ENCODE results near the gene SUSD4.

The SUSD4 gene

DNA sequence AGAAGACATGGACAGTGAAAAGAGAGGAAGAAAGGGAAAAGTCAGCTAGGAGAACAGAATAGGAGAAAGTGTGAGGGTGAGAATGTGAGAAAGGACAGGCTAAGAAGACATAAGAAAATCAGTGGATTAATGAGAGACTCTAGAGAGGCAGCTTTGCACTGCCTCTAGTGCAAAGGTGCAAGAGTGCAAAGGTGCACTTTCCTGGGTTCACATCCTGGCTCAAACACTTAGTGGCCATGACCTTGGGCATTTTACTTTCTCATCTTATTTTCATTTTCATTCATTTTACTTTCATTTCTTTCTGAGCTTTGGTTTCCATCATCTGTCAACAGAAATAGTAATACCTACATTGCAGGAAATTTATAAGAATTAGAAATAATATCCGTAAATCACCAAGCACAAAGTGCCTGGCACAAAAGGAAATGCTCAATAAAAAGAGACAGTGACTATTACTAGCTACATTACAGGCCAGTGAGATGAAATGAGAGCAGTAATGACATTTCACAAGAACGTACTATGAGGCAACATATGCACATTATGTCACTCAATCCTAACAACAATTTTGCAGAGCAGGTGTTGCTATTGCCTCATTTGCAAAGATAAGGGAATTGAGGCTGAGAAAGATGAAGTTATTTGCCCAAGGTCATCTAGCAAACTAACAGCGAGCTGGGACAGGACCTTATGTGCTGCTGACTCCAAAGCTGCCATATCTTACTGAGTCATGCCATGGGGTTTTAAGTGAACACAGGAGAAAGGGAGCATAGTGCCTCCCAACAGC is 113.9 kb downstream of the SUSD4 start:
- DNase-seq (ENCODE audit: low read depth): no peak

DNA sequence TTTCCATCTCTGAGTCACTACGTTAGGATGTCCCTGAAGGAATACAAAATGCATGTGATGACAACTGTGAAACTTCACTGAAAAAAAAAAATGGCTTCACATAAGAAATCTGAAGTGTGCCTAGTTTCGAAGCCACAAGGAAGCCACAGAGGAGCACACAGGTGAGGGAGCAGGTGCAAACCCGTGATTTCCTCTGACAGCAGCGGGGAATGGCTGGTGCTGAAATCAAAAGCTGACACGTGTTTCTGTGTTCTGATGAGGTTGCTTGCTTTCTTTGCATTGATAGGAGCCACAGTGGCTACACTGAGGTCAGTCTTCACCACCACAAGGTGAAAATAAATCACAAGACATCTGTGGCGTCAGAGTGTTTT is 115.2 kb downstream of the SUSD4 start:
- no peak for DNase-seq (ENCODE audit: low read depth)

DNA sequence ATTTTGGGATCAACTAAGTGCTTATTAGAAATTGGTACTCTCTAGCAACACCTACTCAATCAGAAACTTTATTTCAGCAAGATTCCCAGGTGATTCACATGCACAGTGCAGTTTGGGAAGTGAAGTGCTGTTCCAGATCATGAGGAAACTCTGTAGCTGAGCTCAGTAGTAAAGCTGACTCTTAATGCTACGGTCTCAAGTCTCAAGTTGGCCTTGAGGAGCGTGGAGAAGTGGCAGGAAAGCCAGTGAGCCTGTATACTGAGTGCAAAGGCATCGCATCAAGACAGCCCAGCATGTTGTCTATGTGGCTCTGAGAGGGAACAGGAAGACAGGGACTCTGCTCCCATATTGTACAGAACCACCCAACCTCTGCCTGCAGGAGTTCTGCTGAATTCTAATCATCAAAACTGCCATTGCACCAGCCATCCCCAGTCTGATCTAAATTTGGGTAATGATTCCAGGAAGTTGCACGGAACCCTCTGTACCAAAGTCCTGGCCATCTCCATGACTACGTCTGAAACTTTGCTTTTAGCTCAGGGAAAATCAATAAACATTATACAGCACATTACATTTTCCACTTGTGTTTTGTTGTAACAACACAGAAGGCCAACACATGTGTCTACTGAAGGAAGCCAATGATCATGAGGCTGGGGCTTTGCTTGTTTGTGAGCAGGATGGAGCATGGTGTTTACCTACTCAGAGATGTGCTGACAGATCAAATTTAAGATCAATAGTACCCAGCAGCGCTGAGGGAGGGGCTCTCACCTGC is 115.8 kb downstream of the SUSD4 start:
- DNase-seq (ENCODE audit: low read depth): no peak

DNA sequence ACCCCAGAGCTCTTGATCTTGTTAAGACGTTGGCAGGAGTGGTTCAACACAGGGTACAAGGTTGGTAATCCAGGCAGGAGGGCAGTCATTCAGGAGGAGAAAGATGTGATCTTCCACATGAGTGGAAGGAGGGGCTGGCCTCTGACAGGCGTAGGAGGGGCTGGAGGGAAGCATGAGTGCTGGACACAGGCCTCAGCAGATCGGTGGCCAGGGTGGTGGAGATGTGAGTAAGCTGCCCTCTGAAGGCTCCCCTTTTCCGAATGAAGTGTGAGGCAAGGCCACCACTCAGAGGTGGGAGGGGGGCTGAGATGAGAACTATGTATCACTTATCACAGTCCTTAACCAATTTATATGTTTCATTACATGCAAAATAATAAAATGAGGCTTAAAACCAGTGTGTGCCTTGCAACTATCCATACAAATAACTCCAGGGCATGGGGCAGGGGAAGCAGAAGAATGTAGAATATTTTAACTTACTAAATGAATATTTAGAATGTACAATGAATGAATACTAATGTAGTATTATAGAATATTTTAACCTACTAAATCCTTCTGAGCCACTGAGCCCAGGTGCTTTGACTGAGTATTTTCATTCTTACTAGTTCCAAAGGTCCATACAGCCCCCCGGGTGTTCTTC is 117.4 kb downstream of the SUSD4 start:
- no peak for DNase-seq (ENCODE audit: low read depth)

DNA sequence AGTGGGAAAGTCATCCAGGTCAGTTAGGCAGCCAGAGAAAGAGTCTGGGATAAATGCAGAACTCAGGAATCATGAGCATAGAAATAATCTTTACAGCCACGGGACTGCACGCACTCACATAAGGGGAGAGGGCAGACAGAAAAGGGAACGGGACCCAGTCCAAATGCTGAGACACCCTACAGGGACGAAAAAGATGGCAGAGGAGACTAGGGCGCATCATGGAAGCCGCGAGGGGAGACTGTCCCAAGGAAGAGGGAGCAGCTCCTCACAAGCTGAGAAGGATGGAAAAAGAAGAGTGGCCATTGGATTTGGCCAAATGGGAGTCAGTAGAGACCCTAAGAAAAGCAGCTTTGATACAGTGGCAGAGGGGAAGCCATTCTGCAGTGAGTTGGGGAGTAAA is 118.0 kb downstream of the SUSD4 start:
- no peak for DNase-seq (ENCODE audit: low read depth)

DNA sequence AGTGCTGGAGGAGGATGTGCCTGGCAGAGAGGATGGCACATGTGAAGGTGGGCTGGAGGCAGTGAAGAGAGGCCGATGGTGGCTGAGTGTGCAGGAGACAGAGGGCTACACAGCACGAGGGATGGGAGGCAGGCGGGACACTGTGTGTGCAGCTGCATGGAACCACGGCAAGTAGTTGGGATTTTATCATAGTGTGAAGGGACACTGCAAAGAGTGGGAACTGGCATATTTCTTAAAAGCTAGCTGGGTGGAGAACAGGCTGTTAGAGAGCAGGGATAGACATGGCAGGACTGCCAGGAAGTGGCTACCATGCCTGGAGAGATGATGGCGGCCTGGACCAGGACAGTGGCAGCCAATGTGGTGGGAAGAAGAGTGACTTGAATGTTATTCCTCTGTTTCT is 118.6 kb downstream of the SUSD4 start:
- no peak for DNase-seq (ENCODE audit: low read depth)

DNA sequence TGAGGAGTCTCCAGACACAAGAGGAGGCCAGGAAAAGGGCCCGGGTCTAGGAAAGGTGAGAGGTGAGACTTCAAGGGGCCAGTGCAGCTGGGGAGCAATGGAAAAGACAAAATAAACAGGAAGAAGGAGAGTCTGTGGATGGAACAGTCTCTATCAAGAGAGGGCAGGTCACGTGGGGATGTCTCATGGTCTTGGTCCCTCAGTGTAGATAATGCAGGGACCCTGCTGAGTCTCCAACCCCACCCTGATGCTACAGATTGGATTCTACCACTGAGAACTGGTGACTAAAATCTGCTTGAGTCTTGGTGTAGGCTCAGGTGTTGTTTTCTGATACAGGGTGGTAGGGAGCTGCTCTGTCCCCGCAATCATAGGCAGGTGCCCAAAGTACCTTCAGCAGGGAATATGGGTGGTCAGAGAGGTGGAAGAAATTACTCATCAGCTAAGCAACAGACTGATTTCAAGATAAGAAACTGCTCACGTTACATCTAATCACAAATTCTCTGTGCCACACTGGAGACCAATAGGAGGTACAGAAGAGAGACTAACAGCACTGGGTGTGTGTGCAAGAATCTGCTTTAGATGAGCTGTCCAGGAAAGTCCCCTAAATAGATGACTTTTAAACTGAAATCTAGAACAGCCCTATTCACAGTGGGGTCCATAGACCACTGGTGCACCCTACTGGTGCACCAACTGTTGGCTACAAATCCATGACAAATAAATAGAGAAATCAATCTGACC is 119.4 kb downstream of the SUSD4 start:
- no peak for DNase-seq (ENCODE audit: low read depth)

DNA sequence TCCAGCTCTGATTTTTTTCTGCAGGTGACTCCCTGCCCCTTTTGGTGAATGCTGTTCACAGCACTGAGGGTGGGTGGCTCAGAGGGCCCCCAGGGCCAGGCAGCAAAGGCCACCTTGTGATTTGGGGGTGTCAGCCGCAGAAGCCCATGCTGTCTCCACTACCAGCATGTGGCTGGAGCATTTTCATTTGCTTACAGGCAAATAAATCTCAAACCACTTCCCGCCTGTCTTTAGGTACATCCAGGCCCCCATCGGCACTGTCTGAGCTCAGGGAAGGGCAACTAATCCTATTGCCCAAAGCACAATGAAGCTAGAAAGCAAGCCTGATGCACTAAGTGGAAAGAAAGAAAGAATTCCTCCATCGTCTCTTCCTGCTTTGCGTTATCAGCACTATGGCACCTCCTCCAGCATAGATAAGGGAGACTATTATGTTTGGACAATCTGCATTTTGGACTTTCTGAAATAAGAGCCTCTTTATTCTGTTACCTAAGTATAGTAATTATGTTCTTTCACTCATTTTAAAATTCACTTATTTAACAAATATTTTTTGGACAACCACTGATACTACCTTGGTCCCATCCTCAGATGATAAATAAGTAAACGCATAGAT is 120.4 kb downstream of the SUSD4 start:
- DNase-seq (ENCODE audit: low read depth): no peak

DNA sequence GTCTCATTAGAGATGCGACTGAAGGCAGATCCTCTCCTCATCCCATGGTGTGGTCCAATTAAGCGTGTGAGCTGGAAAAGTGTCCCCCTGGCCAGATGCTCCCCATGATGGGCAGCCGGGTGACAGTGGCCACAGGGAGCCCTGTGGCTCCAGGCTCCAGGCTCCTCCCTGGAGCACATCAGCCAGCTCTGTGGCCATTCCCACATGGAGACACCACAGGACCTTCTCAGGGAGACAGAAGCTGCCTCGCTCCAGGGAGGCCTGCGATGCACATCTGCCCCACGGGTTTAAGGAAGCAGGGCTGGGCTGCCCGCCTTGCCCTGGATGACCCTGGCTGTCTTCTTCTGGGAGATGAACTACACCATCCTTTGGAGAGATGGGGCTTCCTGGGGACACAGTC is 121.0 kb downstream of the SUSD4 start:
- no peak for DNase-seq (ENCODE audit: low read depth)

DNA sequence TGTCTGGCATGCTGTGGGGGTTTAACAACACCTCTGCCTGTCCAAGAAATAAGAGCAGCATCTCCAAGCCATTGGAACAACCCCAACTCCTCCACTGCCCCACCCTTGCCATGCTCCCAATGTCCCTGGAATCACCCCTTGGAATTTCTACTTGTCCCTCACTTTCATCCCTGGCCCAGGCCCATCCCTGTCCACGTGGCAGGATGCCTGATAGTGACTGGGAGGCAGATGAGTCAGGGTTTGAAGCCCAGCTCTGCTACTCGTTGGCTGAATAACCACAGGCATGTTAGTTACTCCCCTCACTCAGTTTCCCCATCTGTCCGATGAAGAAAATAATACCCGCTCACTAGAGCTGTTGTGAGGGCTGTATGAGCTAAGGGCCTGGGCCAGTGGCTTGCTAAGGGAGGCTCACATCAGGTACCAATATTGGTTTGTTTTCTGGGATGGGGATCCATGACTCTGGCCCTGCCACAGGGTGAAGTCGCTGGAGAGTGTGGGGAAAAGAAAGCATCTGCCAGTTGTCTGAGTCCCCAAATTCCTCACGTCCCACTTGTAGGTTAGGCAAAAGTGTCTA is 121.5 kb downstream of the SUSD4 start:
- DNase-seq (ENCODE audit: low read depth): no peak

DNA sequence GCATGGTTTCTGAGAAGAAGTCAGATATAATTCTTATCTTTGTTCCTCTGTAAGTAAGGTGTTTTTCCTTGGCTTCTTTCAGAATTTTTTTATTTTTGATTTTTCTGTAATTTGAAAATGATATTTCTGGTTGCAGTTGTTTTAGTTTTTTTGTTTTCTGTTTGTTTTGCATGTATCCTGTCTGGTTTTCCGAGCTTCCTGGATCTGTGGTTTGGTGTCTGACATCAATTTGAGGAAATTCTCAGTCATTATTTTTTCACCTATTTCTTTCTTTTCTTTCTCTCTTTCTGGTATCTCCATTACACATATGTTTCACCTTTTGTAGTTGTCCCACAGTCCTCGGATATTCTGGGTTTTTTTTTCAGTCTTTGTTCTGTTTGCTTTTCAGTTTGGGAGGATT is 123.9 kb downstream of the SUSD4 start:
- no peak for DNase-seq (ENCODE audit: low read depth)

DNA sequence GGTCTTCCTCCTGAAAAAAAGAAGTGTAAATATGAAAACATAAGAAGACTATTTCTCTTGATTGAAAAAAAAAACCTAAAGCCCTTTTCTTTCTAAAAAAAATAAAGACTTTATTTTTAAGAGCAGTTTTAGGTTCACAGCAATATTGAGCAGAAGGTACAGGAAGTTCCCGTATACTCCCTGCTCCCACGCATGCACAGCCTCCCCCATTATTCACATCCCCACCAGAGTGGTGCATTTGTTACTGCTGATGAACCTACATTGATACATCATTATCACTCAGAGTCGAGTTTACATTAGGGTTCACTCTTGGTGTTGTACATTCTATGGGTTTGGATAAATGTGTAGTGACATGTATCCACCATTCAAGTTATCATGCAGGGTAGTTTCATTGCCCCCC is 128.9 kb downstream of the SUSD4 start:
- no peak for DNase-seq (ENCODE audit: low read depth)

DNA sequence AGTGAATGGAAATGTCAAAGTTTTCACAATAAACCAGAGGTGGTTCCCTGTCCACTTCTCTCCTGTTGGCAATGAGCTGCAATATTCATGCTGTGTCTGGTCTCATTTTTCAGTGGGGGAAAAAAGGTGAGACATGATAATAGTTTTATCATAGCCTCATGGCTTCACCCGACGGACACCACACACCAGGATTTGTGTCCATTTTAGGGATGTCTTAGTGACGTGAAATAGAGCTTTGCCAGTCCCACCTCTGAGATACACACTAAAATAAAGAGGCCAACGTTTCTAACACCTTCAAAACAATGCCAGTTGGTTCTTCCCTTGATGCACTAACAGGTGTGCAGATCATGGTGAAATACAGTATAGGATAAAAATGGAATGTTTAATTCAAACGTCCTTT is 129.4 kb downstream of the SUSD4 start:
- DNase-seq (ENCODE audit: low read depth): no peak

DNA sequence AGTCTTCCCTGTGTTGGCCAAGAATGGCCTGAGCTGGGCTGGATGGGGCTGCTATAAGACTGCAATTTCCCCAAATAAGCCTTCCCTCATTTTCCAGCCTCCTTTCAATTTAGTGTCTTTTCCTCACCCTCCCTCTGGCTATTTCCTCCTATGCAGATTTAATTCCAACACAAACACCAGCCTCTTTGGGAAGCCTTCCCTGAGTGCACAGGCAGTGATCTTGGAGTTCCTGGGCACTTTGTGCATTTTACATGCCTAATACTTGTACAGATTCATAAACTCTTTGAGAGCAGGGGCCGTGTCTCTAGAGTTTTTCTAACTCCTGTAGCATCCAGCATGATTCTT is 129.8 kb downstream of the SUSD4 start:
- DNase-seq (ENCODE audit: low read depth): no peak

DNA sequence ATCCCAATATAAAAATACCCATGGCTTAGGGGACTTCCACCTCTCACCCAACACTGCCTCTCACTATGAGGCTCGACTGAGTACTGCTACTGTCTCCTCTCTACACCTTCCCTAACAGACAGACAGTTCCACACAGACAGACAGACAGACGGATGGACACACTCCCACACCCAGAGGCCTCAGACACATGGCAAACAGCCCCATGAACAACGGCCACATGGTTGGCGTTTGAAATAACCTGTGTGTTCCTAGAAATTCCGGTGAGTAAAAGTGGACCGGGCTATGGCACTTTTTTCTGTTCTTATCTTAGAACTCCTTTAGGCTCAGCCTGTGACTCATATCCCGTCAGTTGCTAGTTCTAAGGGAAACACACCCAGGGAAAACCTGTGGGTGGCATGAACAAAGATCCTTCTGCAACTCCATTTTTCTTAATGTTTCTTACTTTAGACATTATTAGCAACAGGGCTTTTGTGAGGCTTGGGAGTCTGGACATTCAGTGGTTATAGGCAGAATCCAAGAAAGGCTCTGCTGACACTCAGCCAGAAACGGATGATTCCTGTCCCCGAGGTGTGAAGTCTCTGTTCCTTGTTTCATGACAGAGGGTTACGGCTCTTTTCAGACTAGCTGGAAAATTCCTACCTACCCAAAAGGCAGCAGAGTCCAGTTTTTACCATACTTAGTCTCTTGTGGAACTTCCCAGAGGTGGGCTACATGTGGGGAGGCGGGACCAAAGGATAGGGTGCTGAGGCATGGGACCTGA is 130.4 kb downstream of the SUSD4 start:
- peak; percentile 70 for DNase-seq (ENCODE audit: low read depth)

DNA sequence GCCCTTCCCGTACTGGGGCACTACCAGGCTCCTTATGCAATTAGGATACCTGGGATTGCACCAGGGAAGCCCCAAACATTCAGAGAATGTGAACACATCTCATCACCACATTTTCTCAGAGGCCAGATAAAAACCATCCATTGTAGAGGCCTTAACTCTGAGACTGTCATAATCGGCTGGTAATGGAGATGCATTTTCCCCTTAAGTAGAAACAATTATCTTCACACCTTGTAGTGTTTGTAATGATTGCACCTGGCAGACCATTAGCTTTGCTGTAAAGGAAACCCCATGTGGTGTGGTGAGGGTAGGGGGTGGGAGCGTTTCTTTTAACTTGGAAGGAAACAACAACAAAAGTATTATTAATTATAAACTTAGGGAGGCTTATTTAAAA is 131.0 kb downstream of the SUSD4 start:
- DNase-seq (ENCODE audit: low read depth): no peak

DNA sequence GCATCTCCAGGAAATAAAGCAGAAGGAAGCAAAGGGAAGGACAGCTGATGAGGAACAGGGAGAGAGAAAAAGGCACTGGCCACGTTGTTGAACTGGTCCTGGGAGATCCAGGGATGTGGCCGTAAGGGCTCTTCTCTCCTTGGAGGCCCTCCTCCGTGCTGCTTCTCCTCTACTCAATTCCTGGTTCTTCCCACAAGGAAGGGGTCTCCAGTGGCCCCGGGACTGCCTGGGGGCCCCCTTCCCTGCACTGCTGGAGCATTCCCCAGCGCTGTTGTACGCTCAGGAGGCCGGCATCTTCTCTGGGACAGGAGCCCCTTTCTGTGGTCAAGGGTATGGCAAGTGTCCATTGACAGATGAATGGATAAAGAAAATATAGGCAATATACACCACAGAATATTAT is 132.4 kb downstream of the SUSD4 start:
- no peak for DNase-seq (ENCODE audit: low read depth)

DNA sequence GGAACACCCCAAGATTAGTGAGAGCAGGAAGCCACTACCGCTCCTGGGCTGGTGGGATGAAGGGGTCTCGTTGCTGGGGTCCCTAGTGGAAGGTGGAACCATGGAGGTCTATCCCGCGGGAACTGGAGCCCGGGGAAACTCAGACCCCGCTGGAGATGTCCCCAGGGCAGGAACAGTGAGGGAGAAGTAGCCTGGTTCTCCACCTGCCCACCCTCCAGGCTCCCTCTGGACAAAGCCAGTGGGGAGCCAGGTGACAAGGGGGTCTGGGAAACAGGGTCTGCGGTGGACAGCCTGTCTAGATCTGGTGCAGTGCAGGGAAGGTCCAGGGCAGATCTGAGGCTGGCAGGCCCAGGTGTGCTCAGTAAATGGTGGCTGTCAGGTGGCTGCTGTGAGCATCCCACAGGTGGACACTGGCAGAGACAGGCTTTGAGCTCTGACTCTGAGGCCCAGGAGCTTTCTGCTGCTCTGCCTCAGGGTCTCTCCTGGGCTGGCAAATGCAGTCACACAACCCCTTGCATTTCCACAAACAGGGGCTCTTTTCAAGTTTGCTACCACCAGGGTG is 132.9 kb downstream of the SUSD4 start:
- DNase-seq (ENCODE audit: low read depth): no peak

DNA sequence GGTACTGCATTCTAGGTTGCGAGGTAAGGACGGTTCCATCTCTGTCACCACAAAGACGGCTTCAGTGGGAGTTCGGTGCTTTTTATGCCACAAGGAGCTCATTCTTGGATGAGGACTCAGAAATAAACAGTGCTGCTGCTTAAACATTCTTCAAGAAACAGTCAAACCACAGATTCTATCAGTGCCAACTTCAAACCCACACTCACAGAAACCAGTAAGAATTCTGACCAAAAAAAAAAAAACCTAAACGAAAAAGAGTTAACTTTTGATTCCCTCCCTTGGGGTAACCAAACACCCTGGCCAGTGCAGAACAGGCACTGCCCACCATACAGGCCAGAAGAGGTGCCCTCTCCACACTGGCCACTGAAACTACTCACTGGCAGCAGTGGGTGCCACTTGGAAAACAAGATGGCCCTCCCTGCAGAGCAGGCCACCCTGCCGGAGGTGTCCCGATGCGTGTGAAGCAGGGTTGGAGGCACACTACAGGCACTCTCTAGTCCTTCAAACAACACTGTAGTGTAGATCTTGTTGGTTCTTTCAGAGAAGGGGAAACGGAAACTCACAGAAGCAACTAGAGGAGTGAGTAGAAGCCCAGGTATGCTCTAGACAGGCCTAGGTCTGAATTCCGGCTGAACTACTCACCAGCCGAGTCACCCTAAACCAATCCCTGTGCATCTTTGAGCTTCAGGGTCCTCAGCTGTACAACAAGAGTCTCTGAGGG is 133.7 kb downstream of the SUSD4 start:
- DNase-seq (ENCODE audit: low read depth): peak; percentile 73

DNA sequence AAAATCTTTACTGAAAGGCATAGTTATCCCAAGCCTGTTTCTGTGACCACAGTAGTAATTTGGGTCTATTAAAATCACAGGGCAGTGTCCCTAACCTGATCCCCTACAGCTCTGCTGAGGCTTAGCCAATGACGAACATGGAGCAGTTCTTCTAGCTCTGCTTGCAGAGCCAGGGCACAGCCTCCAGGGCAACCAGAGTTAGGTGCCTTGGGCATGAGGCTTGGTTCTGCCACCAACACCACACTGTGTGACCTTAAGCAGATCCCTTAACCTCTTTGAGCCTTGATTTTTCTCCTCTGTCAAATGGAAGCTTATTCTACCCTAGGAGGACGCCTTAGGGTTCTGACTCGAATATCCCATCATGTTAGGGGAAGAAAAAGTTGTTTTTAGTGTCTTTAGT is 134.2 kb downstream of the SUSD4 start:
- no peak for DNase-seq (ENCODE audit: low read depth)
